HCT116 (cell line): Measurements from ENCODE around the gene IZUMO4. TPM values are rescaled to one million over a fixed set of nuclear protein-coding genes. Genes with fewer than 3 reads are reported as not detected.
A peak's percentile ranks its signal among the peaks of the same experiment; 100 is the strongest.

ENCODE experiments used
- ATAC-seq: fragments of 200-7000 bp; cut with Tn5 transposase; 2 replicates; pipeline ENCODE4 v1.9.1; 2020; ENCODE audit warnings: mild to moderate bottlenecking, moderate library complexity
- BruUV-seq: library from RNA; stranded (reverse); fragments of 400-500 nt; replicated peaks from 2 replicates; lab custom pipeline; 2021; lab: Mats Ljungman, UMichigan
- CTCF ChIA-PET: fragments of 300-600 bp; sonication (Branson Sonifier 250); formaldehyde crosslinking; loops from one replicate; lab custom pipeline; 2021; ENCODE audit warnings: antibody characterized with exemption; lab: Charles Lee
- POLR2A ChIA-PET: fragments of 300-600, 350-600 bp; sonication (Branson Sonifier 250); formaldehyde crosslinking; loops from one replicate; lab custom pipeline; 2021; ENCODE audit warnings: antibody characterized with exemption; lab: Charles Lee
- RAD21 ChIA-PET, 2 experiments: fragments of 300-600 bp; sonication (Branson Sonifier 250); formaldehyde crosslinking; loops; one replicate each; lab custom pipeline; 2023; ENCODE audit warnings: low total read pairs in 2 of 2; ENCODE audit not compliant: uncharacterized antibody in 2 of 2, unreplicated experiment in 2 of 2, low non-redundant PET in 1 of 2; lab: Charles Lee
- DNase-seq: peaks from one replicate; pipeline ENCODE4 v3.0.0-alpha.2; 2010; ENCODE audit warnings: low read depth, low spot score
- H2AFZ ChIP-seq: fragments of 200-600 bp; shearing (Covaris generic), sonication (generic); 2 replicates; pipeline ENCODE4 v1.6.1; 2017; ENCODE audit warnings: low read depth, mixed run types, mixed read lengths, antibody characterized with exemption, low read length; ENCODE audit not compliant: poor library complexity, severe bottlenecking
- H3K27ac ChIP-seq: 2 replicates; pipeline ENCODE4 v1.5.1; 2012; ENCODE audit warnings: low read depth, low read length
- H3K27me3 ChIP-seq: fragments of 200-600 bp; sonication (generic); 2 replicates; pipeline ENCODE4 v1.6.1; 2016; ENCODE audit warnings: mixed run types, low read length, mixed read lengths; ENCODE audit not compliant: insufficient read depth
- H3K36me3 ChIP-seq, 2 experiments: fragments of 200-500 bp in 1 of 2; fragments of 200-600 bp in 1 of 2; sonication (Bioruptor generic) in 1 of 2; sonication (generic) in 1 of 2; 2 replicates each; pipeline versions ENCODE4 v1.5.1 to v1.6.1; 2014 to 2016; ENCODE audit warnings: low read length in 2 of 2, inconsistent platforms in 1 of 2, mixed read lengths in 1 of 2, mixed run types in 1 of 2; ENCODE audit not compliant: insufficient read depth in 2 of 2, control insufficient read depth in 1 of 2
- H3K4me1 ChIP-seq, 2 experiments: fragments of 200-600 bp in 1 of 2; sonication (generic) in 1 of 2; 2 replicates each; pipeline versions ENCODE4 v1.5.1 to v1.6.1; 2012 to 2017; ENCODE audit warnings: low read length in 2 of 2, inconsistent platforms in 1 of 2, mild to moderate bottlenecking in 1 of 2, mixed read lengths in 1 of 2, mixed run types in 1 of 2, moderate library complexity in 1 of 2; ENCODE audit not compliant: insufficient read depth in 2 of 2, control insufficient read depth in 1 of 2
- H3K4me2 ChIP-seq: fragments of 200-600 bp; sonication (generic); 2 replicates; pipeline ENCODE4 v1.6.1; 2017; ENCODE audit warnings: mixed run types, low read length, mixed read lengths
- H3K4me3 ChIP-seq, 2 experiments: fragments of 200-600 bp in 1 of 2; sonication (generic) in 1 of 2; replicated peaks in 1 of 2; 2 replicates each; pipeline ENCODE4 v1.5.1; 2011 to 2016; ENCODE audit warnings: low read length in 2 of 2, control low read depth in 1 of 2, low read depth in 1 of 2, mild to moderate bottlenecking in 1 of 2, mixed read lengths in 1 of 2, mixed run types in 1 of 2
- H3K79me2 ChIP-seq: fragments of 200-600 bp; sonication (generic); 2 replicates; pipeline ENCODE4 v1.6.1; 2017; ENCODE audit warnings: mild to moderate bottlenecking, mixed run types, low read length, moderate library complexity, mixed read lengths; ENCODE audit not compliant: insufficient read depth
- H3K9ac ChIP-seq: fragments of 200-600 bp; sonication (generic); 2 replicates; pipeline ENCODE4 v1.6.1; 2016; ENCODE audit warnings: low read length, mixed read lengths
- H3K9me2 ChIP-seq: fragments of 200-600 bp; sonication (generic), shearing (Covaris generic); 2 replicates; pipeline ENCODE4 v1.6.1; 2017; ENCODE audit warnings: mixed run types, mild to moderate bottlenecking, moderate library complexity; ENCODE audit not compliant: insufficient read depth
- H3K9me3 ChIP-seq, 2 experiments: fragments of 200-500 bp in 1 of 2; fragments of 200-600 bp in 1 of 2; sonication (Bioruptor generic) in 1 of 2; sonication (generic) in 1 of 2; 2 replicates each; pipeline ENCODE4 v1.6.1; 2014 to 2017; ENCODE audit warnings: low read length in 2 of 2, mixed read lengths in 2 of 2, inconsistent platforms in 1 of 2, low read depth in 1 of 2, mild to moderate bottlenecking in 1 of 2, mixed run types in 1 of 2, moderate library complexity in 1 of 2; ENCODE audit not compliant: control insufficient read depth in 1 of 2, insufficient read depth in 1 of 2
- H4K20me1 ChIP-seq: fragments of 200-600 bp; sonication (generic), shearing (Covaris generic); 2 replicates; pipeline ENCODE4 v1.6.1; 2017; ENCODE audit warnings: mixed run types, mild to moderate bottlenecking, moderate library complexity; ENCODE audit not compliant: insufficient read depth
- EGR1 ChIP-seq: IDR thresholded peaks from 2 replicates; pipeline ENCODE4 v1.6.1; 2012; ENCODE audit warnings: low read depth
- POLR2AphosphoS5 ChIP-seq: IDR thresholded peaks from 2 replicates; pipeline ENCODE4 v1.6.1; 2011; ENCODE audit warnings: mild to moderate bottlenecking, low read depth, low read length, moderate library complexity
- SIN3A ChIP-seq: IDR thresholded peaks from 2 replicates; pipeline ENCODE4 v1.6.1; 2012; ENCODE audit warnings: low read depth
- intact Hi-C: fragments of 100-400 bp; cut with micrococcal nuclease; formaldehyde crosslinking; loops from 2 replicates; pipeline ENCODE4 v1.10.0; 2022
- total RNA-seq: library from RNA; stranded (reverse); gene quantifications from one replicate; pipeline ENCODE4 v1.2.1, GENCODE V29; 2021; ENCODE audit not compliant: unreplicated experiment

Gene IZUMO4
- total RNA-seq, 1 experiment from 2014 or later: 6.1 TPM

GRCh38 chr19:2048104-2048958, 48.4 kb upstream of the IZUMO4 start:
- Histone ChIP-seq H3K4me1 (peaks cover 49 to 81% of the 10 kb centered on the region in 2 experiments), H3K9ac (peak overlapping the region; percentile 45), H3K27ac (peak overlapping the region; percentile 56), H4K20me1 (peaks cover 5% of the 10 kb centered on the region; the same call in 1 of the 2 replicates), H3K4me3 (peak overlapping the region in 1 of 2 experiments; percentile 2; a peak in 1 of 4 replicates), H3K9me3 (no peaks in the 10 kb centered on the region), H3K27me3 (no peaks in the 10 kb centered on the region), H3K9me2 (no peaks in the 10 kb centered on the region), H2AFZ (no peak overlapping the region), H3K4me2 (peak overlapping the region; percentile 100), H3K36me3 (peaks cover 5 to 15% of the 10 kb centered on the region in 2 experiments; a peak in 3 of 4 replicates), H3K79me2 (peaks cover 52% of the 10 kb centered on the region)
- DNase-seq (no peak), ATAC-seq (no peak)
- POLR2A ChIA-PET: interaction anchor here (1.0 to 4.3 kb wide), 5 partner anchors 9 to 17 kb away, joined by 3 to 17 read pairs (median 6); no protein-coding TSS in a partner anchor
- BruUV-seq: no TSS peak
- intact Hi-C loops: no loop called here
- 0 out of 2 replicates have a peak, but pooled peaks have one; percentile 17 for TF ChIP-seq POLR2AphosphoS5
- no peak for TF ChIP-seq EGR1
- RAD21 ChIA-PET: no interaction called here
- CTCF ChIA-PET: no interaction called here

DNA sequence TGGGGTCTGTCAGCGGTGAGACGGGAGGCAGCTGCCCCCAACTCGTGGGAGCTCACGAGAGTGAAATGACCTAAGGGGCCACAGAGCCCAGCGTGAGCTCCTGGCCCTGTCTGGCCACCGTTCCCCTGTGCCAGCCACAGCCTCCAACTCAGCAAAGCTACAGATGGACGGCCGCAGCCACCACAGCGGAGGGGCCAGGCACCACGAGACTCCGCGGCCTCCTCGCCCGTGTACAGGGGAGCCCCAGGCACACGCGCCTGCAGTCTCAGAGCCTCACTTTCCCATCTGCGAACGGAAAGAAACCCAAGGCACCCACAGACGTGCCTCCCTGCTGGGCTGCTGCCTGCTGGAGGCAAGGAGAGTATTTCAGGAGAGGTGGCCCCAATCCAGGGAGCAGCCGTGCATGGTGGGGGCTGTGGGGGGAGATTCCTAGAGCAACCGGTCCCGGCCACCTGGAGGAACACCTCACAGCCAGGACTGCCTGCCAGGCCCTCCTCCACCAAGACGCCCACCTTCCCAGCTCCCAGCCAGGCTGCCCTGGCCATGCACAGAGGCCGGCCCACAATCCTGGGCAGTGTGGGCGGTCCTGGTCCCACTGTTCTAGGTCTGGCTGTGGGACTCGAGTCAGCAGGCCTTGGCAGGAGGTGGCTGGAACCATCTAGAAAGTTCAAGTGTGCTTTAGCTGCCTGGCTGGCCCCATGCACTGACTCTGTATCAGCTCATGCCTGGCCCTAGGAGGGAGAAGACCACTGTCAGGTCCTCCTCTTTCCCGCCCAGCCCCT, 47.6 kb upstream of the IZUMO4 start:
- H3K4me2 ChIP-seq: peak overlapping the region; percentile 100
- ATAC-seq (no peak), DNase-seq (no peak)
- H3K9me3 ChIP-seq: no peaks in the 10 kb centered on the region
- peaks cover 5 to 13% of the 10 kb centered on the region in 2 experiments; a peak in 3 of 4 replicates for H3K36me3 ChIP-seq
- peaks cover 52% of the 10 kb centered on the region for H3K79me2 ChIP-seq
- H3K9ac ChIP-seq: peak overlapping the region; percentile 90
- H4K20me1 ChIP-seq: peaks cover 5% of the 10 kb centered on the region; the same call in 1 of the 2 replicates
- peak overlapping the region; percentile 85 for H3K27ac ChIP-seq
- no peak overlapping the region for H2AFZ ChIP-seq
- H3K27me3 ChIP-seq: no peaks in the 10 kb centered on the region
- peaks cover 57 to 85% of the 10 kb centered on the region in 2 experiments for H3K4me1 ChIP-seq
- ChIA-PET CTCF (no interaction called here), RAD21 (no interaction called here), POLR2A (interaction anchor here (1.1 to 4.3 kb wide), 4 partner anchors 10 to 18 kb away, joined by 3 to 17 read pairs (median 7); no protein-coding TSS in a partner anchor)
- no peaks in the 10 kb centered on the region for H3K9me2 ChIP-seq
- intact Hi-C loops: no loop called here
- no TSS peak for BruUV-seq
- peak overlapping the region; percentile 92 for H3K4me3 ChIP-seq
- no peak for TF ChIP-seq SIN3A
- peak; percentile 8; the same call in 1 of the 2 replicates for TF ChIP-seq POLR2AphosphoS5
